Stromal cell of bone marrow (primary cell): ENCODE measurements around the gene SYTL3.
A peak's percentile ranks its signal among the peaks of the same experiment; 100 is the strongest.
"Not testable (repeated sequence)": the region's sequence is repeated elsewhere in the genome, so short reads cannot be mapped to it uniquely, and the experiment has no call there.

Experiments used
- DNase-seq: peaks from one replicate; pipeline ENCODE4 v3.0.0-alpha.2; 2012; ENCODE audit warnings: low read depth

The SYTL3 gene

DNA sequence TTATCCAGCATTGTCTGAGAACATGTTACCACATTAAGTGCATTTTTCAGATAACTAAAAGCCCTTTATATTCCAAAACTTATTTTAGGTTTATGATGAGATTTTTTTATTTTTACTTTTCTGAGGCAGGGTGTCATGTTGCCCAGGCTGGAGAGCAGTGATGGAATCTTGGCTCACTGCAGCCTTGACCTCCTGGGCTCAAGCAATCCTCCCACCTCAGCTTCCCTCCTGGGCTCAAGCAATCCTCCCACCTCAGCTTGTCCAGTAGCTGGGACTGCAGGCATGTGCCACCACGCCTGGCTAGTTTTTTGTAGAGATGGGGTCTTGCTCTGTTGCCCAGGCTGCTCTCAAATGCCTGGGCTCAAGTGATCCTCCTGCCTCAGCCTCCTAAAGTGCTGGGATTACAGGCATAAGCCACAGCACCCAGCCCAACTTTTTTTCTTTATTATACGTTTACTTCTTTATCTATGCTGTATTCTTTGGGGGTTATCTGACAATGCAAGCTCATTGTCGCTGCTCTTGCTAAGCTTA lies 11.5 kb upstream of the SYTL3 start:
- DNase-seq = no peak

DNA sequence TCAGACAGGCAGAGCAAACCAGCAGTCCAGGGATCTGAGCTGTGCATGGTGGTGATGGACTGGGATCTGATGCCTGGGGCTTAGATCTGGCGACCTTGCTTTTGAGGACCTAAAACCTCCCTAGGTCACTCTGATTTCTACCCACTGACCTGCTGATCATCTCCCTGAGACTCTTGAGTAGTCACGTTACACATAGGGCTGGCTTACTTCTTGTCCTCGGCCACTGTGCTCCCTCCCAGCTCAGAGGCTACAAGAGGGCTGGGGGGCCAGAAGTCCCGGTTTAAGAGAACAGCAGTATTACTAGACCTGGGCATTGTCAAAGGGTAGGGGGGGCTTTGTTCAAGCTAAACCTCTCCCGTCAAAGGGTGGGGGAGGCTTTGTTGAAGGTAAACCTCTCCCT lies 10.8 kb upstream of the SYTL3 start:
- DNase-seq = no peak

DNA sequence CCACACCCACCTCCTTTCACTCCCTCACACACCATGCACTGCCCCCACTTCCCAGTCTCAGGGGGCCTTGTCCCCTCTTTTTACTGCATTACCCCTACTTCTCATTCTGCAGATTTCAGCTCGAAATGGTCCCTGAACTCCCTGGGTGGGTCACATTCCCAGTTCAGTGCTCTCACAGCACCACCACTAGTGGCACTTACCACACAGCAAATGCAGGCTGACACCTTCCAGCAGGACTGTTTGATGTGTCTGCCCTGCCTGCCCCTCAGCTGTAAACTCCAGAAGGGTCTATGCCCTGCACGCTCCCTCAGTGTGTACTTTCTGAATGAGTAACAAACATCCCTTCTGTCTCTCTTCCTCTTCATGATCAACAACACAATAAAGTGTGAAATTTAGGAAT lies 9.3 kb upstream of the SYTL3 start:
- no peak for DNase-seq

DNA sequence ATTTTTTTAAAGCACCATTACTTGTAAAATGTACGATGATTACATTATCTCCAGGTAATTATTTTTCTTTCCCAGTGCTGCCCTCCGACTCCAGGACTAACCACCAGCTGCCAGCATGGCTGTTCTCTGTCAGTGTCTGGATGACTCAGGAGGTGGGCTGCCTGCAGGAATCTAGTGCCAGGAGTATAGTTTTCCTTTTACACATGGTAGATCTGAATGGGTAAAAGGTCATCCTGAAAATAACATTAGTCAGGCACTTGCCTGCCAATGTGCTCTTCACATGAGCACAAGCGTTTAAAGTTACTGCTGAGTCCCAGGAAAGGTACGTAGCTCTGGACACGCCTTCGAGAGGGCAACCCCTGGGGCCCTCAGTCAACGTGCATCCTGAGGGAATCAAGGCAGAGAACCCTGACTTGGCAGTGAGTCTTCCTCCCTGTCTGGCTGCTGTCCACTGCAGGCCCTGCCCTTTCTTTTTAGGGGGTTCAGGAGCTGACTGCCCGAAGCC lies 7.7 kb upstream of the SYTL3 start:
- DNase-seq = peak; percentile 83

DNA sequence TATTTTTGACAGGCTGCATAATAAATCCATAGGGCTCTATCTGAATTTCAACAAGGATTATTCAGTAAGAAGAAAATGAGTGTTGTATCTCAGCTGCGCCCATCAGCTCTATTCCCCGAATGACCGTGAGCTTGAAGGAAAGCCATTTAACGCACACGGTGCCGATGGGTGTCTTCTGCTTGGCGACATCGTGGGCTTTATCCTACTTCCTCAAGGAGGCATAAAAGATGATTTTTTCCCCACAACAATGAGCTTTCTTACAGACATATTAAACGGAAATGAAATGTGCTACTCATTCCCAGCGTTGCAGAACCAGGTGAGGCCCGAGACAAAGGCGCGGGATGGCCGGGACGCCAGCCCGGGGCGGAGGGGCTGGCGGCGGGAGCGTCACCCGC lies 6.0 kb upstream of the SYTL3 start:
- DNase-seq = no peak

DNA sequence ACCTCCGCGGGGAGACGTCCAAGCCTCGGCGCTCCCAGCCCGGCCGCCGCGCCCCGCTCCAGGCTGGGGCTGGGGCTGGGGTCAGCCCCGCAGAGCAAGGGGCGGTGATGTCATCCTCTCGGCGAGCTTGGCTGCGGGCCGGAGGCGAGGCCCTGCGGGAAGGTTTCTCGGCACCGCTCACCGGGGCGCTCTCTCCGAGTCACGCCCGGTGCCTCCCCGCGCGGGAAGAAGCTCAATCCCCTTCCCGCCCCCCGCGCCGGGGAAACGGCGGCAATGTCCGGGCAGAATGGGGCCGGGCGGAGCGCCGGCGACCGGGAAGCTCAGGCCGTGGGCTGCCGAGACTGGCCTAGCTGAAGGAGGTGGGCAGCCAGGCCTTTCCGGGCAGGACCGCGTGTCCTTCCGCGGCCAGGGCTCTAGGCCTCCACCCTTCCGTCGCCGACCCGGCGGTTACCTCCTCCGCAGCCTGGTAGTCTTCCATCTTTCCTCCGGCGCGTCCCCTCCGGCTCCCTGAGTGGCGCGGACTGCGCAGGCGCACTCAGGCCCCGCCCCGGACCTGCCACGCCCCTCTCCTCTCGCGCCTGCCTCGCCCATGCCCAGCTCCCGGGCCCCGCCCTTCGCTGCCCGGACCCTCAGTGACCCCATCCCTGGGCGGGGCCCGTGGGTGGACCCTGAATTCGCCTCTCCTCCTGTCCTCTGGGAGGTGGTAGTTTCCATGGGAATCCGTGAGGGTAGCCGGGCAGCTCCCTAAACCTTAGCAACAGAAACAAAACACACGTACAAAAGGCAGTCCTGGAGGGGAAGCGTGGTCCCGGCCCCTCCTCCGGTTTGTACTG lies 5.4 kb upstream of the SYTL3 start, which contains the start of gene DYNLT1:
Gene DYNLT1, minus strand, starts transcription at position 513 of the 833 bp plus-strand sequence. Its CDS starts 35 bp downstream, at position 478.
- DNase-seq = peak; percentile 85

DNA sequence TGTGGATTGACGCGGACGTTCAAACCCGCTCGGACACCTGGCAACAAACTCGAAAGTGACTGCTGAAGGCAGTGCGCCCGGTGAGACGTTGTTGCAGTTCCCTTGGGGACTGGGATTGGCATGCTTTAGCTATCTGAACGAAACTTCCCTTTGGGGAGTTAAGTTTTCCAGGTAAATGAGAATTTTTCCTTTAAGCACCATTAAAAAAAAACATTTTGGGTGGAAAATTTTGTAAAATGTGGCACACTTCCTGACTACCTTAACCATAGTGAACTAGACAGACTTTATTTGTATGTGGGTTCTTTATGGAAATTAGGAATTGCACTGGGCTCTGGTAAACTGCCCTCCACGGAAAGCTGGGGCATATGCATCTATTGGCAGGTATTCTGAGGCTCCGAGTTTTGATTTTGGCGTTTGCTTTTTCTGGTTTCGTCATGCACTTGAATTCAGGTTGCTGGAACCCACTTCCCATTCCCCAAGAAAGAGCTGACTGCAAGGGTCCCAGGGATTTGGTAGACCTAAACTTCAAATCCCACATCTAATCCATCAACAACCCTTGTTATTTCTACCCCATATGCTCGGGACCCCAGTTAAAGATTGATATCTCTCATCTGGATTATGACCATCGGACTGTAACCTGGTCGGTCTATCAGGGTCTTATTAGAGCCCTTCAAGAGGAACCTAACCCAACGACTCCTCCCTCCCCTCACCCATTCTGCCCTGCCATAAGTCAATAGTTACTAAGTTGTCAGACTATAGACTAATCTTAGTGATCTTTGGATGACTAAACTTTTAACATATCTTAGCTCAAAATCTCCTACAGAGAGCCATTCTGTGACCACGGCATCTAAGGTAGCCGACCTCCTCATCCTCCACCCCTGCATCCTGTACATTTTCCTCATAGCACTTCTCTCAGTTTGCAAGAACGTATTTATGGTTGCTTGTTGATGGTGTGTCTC lies 4.5 kb upstream of the SYTL3 start:
- no peak for DNase-seq

DNA sequence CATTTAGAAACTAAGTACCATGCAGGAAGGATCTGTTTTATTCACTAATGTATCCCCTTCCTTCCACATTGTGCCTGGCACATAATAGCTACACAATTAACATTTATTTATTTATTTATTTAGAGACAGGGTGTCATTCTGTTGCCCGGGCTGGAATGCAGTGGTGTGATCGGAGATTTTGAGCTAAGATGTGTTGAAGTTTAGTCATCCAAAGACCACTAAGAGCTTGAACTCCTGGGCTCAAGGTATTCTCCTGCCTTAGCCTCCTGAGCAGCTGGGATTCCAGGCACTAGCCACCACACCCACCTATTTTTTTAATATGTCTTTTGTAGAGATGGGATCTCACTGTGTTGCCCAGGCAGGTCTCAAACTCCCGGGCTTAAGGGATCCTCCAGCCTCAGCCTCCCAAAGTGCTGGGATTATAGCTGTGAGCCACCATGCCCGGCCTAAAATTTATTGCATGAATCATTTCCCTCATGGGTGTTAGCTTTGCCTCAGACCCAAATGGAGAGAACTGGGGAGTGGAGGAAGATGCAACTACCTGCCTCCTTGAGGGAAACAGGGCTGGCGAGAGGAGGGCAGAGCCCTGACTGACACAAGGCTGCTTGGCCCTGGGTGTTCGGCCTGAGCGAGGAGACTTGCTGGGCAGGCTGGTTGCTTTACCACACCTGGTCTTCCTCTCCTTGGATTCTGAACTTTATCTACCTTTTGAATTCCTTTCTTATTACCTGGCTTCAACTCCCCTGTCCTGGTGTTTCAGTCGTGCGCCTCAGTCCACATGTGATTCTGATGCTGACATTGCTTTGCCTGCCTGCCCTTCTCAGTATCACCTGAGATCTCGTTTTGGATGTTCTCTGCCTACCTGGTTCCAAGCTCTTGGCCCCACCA lies 3.6 kb upstream of the SYTL3 start:
- no peak for DNase-seq

DNA sequence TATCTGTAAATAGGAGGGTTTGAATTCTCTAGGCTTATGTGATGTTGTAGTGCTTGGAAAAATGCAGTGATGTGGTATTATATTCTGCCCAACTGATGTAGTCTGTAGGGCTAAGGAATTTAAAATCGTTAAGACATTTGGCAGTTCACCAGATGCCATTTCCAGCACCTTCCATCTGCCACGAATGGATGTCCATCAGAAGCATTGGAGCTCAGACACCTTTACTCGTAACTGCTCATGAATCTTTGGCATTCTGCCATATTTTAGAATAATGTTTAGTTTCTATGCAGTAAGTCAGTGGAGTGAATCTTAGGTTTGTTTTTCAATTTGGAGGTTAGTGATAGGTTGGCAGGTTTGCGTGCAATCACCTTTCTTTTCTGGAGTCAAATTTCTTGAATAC lies 2.4 kb upstream of the SYTL3 start:
- no peak for DNase-seq

DNA sequence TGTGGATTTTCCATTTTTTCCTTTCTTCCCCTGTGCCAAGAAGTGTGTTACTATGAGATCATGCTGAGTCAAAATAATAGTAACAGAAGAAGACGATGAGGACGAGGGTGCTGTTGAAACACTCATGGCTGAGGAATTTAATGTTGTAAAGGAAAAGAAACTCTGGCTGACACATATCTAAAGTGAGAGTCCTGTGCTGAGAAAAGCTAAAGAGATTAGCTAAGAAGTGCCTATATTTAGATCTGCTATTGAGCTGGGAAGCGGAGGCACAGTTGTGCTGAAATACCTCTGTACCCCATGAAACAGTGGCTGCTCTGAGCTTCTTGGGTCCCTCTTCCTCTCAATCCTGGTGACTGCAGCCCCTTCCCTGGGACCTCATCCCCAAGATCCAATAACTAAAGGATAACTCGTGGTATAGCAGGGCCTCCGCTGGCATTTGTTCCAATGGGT lies 1.1 kb upstream of the SYTL3 start:
- peak; percentile 87 for DNase-seq

DNA sequence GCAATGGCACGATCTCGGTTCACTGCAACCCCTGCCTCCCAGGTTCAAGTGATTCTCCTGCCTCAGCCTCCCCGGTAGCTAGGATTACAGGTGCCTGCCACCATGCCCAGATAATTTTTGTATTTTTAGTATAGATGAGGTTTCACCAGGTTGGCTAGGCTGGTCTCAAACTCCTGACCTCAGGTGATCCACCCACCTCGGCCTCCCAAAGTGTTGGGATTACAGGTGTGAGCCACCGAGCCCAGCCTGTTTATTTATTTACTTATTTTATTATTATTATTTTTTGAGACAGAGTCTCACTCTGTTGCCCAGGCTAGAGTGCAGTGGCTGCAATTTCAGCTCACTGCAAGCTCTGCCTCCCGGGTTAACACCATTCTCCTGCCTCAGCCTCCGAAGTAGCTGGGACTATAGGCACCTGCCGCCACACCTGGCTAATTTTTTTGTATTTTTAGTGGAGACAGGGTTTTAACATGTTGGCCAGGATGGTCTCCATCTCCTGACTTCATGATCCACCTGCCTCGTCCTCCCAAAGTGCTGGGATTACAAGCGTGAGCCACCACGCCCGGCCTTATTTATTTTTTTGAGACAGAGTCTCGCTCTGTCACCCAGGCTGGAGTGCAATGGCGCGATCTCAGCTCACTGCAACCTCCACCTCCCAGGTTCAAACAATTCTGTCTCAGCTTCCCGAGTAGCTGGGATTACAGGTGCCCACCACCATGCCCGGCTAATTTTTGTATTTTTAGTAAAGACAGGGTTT lies 2.3 kb downstream of the SYTL3 start:
- not testable (repeated sequence) for DNase-seq

DNA sequence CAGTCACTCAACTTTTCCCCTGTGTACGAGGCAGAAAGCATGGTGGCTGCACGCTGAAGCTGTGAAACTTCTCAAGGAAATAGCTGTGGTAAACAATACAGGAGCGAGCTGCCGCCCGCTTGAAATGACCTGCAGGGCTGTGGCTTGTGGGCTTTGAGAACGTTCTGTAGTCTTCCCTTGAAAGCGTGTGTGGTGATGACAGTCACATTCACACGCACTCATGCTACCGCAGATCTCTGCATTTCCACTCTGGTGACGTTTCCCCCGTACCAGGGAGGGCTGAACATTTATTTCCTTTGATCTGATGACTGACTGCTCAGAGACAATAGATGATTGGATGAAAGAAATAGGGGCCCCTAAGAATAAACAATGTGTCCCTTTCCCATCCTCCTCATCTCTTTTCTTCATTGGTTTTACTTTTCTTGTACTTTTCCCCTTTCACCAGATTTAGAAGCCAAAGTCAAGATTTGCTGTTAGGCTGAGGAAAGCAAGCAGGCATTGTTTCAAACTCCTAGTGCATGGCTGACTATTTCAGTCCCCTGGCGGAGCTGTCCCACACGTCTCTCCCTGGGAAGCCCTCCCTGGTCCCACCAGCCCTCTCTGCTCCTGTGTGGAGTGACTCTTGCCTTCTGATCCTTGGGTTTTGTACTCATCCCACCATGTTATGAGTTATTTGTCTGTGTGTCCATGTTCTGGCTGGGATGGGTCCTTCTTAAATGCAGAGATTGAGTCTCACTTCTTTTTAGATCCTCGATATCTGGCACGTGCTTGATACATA lies 3.9 kb downstream of the SYTL3 start:
- DNase-seq = no peak

DNA sequence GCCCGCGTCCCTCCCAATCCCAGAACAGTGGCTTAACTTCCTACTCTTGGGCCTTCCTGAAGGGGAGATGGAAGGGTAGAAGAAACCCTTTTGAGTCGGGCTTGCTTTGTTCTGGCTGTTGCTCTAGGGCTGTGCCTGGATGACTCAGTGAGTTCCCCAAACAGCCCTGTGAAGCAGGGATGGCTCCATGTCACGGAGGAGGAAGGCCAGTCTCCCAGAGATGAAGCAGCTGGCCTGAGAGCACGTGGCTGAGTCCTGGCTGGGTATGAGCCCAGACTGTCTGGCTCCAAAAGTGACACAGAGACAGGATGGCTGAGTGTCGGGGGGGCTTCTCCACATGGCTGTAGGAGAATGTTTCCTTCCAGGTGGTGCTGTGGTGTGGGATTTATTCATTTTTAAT lies 4.6 kb downstream of the SYTL3 start:
- DNase-seq = peak; percentile 74

DNA sequence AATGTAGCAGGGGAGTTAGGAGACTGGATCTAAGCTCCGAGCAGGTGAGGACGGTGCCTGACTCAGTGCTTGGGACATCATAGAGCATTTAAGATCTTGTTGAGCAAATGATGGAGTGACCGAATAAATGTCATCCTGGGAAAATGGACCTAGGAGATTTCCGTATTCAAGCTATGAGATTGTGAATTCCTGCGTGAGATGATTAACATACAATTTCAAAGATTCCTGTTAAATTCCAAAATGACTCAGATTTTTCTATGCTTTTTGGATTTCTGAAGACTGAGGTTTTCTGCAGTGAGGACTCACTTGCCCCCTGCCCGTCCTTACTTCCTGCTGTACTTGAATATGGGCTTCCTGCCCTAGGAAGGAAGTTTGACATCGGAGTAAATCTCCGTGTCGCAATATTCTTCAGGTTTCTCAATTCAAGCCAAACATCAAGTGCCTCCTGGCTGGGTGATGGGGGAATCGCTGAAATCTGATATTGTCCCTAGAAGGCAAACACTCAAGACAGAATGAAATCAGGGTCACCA lies 5.2 kb downstream of the SYTL3 start:
- no peak for DNase-seq

DNA sequence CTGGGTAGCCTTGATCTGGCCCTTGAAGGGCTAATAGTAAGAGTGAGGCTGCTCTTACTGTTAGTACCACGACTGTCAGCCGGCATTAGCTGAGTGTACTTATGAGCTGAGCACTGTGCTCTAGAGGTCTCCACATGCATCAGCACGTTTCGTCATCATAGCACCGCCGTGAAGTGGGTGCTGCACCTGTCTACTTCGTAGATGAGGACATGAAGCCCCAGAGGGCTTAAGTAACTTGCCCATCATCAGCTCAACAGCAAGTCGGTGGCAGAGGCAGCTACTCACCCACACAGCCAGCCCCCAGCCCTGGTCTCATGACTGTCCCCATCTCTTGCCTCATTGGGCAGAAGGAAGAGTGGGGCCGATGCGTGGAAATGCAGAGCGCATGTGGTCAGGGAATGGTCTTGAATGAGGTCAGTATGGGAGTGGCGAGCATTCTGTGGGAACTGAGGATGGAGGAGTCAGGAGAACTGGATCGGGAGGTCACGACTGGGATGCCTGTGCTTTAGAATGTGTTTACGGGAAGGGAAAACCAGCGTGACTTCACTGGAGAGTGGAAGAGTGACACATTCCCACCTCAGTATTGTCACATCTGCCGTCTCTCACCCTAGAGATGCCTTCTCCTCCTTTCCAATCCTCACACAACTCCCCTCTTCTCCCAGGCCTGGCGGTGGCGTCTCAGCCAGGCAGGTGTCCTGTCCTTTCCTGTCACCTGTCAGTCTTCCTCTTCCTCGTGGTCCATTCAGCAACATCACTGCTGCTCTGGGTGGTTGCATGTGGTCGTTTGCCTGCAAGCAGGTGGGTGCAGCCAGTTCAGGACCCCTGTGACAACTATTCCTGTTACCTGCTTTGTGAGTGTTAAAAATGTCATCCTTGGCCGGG lies 6.0 kb downstream of the SYTL3 start:
- no peak for DNase-seq

DNA sequence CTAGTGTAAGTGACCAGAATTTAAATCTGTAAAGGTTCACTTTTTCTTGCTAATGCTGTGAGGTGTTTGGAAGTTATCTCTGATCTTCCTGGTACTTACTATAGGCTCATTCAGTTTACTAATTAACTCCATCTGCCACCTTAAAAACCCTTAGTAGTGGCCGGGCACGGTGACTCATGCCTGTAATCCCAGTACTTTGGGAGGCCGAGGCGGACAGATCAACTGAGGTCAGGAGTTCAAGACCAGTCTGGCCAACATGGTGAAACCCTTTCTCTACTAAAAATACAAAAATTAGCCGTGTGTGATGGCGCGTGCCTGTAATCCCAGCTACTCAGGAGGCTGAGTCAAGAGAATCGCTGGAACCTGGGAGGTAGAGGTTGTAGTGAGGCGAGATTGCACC lies 7.1 kb downstream of the SYTL3 start:
- not testable (repeated sequence) for DNase-seq

DNA sequence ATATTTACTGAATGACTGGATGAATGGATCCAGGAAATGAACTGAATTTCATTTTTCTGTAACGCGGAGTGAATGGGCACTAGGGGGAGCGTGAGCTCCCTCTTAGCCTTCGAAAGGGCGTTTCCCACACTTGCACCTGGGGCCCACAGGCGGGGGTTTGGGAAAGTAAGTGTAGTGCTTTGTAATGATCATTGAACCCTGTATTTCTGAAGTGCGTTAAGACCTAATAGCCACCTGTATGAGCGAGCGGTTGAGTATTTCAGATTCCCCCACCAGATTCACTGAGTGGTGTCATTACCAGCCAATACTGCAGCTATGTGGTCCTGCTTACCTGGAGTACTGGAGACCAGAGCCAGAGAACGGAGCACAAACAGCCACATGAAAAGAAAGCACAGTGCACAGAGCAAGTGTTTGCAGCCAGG lies 10.5 kb downstream of the SYTL3 start:
- no peak for DNase-seq

DNA sequence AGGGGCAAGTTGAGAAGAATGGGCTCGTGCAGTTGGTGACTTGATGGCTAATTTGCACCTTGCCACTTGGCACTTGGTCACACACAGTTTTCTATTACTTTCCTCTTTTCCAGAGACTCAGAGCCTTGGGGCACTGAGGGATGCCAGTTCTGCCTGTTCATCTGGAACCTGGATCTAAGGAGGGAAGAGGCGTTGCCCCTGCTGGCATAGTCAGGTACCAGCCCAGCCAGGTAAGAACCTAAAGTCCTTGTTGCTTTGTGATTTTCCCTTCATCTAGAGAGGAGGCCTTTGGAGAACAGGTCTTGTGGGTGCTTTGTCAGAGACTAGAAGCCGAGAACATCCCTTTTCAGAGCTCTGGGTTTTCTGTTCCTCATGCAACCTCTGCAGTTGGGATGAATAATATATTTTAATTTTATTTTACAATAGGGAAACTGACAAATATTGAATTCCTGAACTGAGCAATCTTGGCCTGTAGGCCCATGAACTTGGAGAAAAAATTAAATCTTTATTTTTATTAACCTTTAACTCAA lies 11.4 kb downstream of the SYTL3 start:
- no peak for DNase-seq
